H1 (cell line): ENCODE measurements around the gene ZNF3. TPM values are rescaled to one million over a fixed set of nuclear protein-coding genes. Genes with fewer than 3 reads are reported as not detected.

ENCODE experiments used
- ASH2L ChIP-seq: fragments of 200-600, 300-600 bp; sonication (generic); IDR thresholded peaks from one replicate; pipeline ENCODE4 v1.7.1; 2017; ENCODE audit warnings: low read length
- BACH1 ChIP-seq: IDR thresholded peaks from 2 replicates; pipeline ENCODE4 v1.6.1; 2012; ENCODE audit warnings: low read length, improper control_type of control experiment
- CHD7 ChIP-seq: fragments of 300-600 bp; sonication (generic); IDR thresholded peaks from 2 replicates; pipeline ENCODE4 v1.7.1; 2012; ENCODE audit warnings: low read length, moderate library complexity, mild to moderate bottlenecking, inconsistent platforms; ENCODE audit not compliant: insufficient replicate concordance
- EP300 ChIP-seq, 2 experiments: IDR thresholded peaks; 1 replicate in 1 of 2; 2 replicates in 1 of 2; pipeline ENCODE4 v1.6.1; 2011 to 2012; ENCODE audit warnings: low read depth in 2 of 2, low read length in 2 of 2, mild to moderate bottlenecking in 2 of 2, borderline replicate concordance in 1 of 2, inconsistent platforms in 1 of 2, moderate library complexity in 1 of 2
- NANOG ChIP-seq: IDR thresholded peaks from 2 replicates; pipeline ENCODE4 v1.6.1; 2011; ENCODE audit warnings: low read length, low read depth, mild to moderate bottlenecking, inconsistent platforms; ENCODE audit not compliant: insufficient read depth, poor library complexity, severe bottlenecking
- POLR2AphosphoS5 ChIP-seq: IDR thresholded peaks from 2 replicates; pipeline ENCODE4 v1.6.1; 2011; ENCODE audit warnings: low read depth, low read length
- SAP30 ChIP-seq: fragments of 300-600 bp; sonication (generic); IDR thresholded peaks from 2 replicates; pipeline ENCODE4 v1.7.1; 2012; ENCODE audit warnings: low read length, moderate library complexity, mild to moderate bottlenecking, inconsistent platforms; ENCODE audit not compliant: insufficient read depth, insufficient replicate concordance
- SP1 ChIP-seq: IDR thresholded peaks from 2 replicates; pipeline ENCODE4 v1.6.1; 2011; ENCODE audit warnings: low read depth, low read length
- SP4 ChIP-seq: IDR thresholded peaks from 2 replicates; pipeline ENCODE4 v1.6.1; 2012; ENCODE audit warnings: low read length, inconsistent platforms
- polyA plus RNA-seq, 7 experiments: library from polyadenylated mRNA; depleted of rRNA in 3 of 7; stranded (reverse) in 5 of 7; unstranded in 2 of 7; fragments of >200 nt in 5 of 7; fragments of 200-250 nt in 2 of 7; gene quantifications; 1 replicate in 5 of 7; 2 replicates in 1 of 7; 4 replicates in 1 of 7; pipeline versions ENCODE4 v1.2.1 to v1.2.3, GENCODE V29; 2011 to 2013; ENCODE audit warnings: missing spikeins in 2 of 7, mixed read lengths in 2 of 7
- total RNA-seq: library from RNA; stranded (reverse); fragmentation: NEBNext Ultra II Directional; extraction: Animal tissue kit (Norgen Biotek cat#: 25700); gene quantifications from 2 replicates; pipeline ENCODE4 v1.2.1, GENCODE V29; 2021

The ZNF3 gene
- total and polyA plus RNA-seq, 2 of the 8 experiments (the other 6 are each of a cell fraction or from before 2014, with no cell fraction given) = 26.9 to 49.1 TPM

DNA sequence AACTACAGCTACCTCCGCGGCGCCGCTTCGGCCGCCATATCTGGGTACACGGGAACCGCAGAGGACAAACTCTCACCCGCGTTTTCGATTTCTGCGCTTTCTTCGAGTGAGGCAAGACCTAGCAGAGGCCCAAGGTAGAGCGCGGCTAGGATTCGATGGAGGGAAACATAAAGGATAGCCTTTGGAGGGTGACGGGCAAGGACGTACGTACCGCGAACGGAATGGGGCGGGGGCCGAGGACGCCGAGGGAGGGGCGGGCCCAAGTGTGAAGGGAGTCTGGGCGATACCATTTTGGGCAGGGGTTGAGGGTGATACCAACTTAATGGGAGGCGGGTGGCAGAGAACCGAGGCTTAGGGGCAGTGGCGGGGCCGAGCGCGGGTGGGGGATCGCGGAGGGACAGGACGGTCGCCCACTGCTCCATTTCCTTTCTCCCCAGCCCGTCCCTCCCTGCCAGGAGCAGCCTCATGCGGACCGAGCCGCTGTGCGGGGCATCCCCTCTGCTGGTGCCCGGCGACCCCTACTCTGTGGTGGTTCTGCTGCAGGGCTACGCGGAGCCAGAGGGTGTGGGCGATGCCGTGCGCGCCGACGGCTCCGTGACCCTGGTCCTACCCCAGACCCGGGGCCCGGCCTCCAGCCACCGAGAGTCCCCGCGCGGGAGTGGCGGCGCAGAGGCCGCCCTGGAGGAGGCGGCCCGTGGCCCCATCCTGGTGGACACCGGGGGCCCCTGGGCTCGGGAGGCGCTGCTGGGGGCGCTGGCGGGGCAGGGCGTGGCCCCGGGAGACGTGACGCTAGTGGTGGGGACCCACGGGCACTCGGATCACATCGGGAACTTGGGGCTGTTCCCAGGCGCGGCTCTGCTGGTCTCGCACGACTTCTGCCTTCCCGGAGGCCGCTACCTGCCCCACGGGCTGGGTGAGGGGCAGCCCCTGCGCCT is 45.7 kb upstream of the ZNF3 start, which contains the start of gene MBLAC1 (continued):
- TF ChIP-seq CHD7 (no peak), BACH1 (no peak; the same call in none of the 2 replicates), SP4 (peak; percentile 71; the same call in 1 of the 2 replicates), EP300 (IDR thresholded peaks at IDR 0.05; ENCODE audit: borderline replicate concordance in 1 of 2, low read depth in 2 of 2, low read length in 2 of 2) (peak in 1 of 2 experiments; percentile 98; a peak in 2 of 3 replicates), ASH2L (peak; percentile 69), NANOG (no peak), SAP30 (no peak), POLR2AphosphoS5 (peak; percentile 70), SP1 (0 out of 2 replicates have a peak, but pooled peaks have one; percentile 33)
